ENCODE results near the gene RTN4RL1. TPM values are rescaled to one million over a fixed set of nuclear protein-coding genes. Genes with fewer than 3 reads are reported as not detected.

RTN4RL1 gene
- total RNA-seq, 6 donors from 2014 or later, result 5.1 to 7.3 (median 6.2) TPM

- WGBS, 2 donors, result 15 to 21% methylated on average over 28 to 44 of the region's 81 CpGs
- peak in 1 of 2 donors; percentile 90 for DNase-seq
- peaks cover 0 to 45% (median 14%) of the 10 kb centered on the region in 4 donors for H3K27me3 ChIP-seq
- peak in 1 of 2 donors; percentile 12 for ATAC-seq (ENCODE audit: low FRiP score in 2 of 2)
- H3K4me1 ChIP-seq, result peaks cover 46 to 63% (median 48%) of the 10 kb centered on the region in 4 donors
- peak overlapping the region in 2 of 4 donors; percentile 8 to 53 for H3K27ac ChIP-seq
- no peak for TF ChIP-seq POLR2AphosphoS5 (IDR thresholded peaks at IDR 0.05)
- no peak for TF ChIP-seq CTCF (IDR thresholded peaks at IDR 0.05)
- no peak for TF ChIP-seq POLR2A (IDR thresholded peaks at IDR 0.05)
- no peak for TF ChIP-seq EP300 (IDR thresholded peaks at IDR 0.05)
- peak overlapping the region; percentile 62 to 89 (median 73) for H3K4me3 ChIP-seq
- no peaks in the 10 kb centered on the region for H3K36me3 ChIP-seq
- no peaks in the 10 kb centered on the region for H3K9me3 ChIP-seq
Measured at GRCh38 chr17:2051061-2051932, 26.2 kb upstream of the RTN4RL1 start.

GRCh38 chr17:2050300-2051060, 25.3 kb upstream of the RTN4RL1 start:
- Histone ChIP-seq H3K9me3 (no peaks in the 10 kb centered on the region), H3K27ac (peak overlapping the region in 2 of 4 donors; percentile 8 to 53), H3K27me3 (peaks cover 0 to 37% (median 12%) of the 10 kb centered on the region in 4 donors), H3K36me3 (no peaks in the 10 kb centered on the region), H3K4me3 (peak overlapping the region; percentile 62 to 89 (median 73)), H3K4me1 (peaks cover 41 to 55% (median 44%) of the 10 kb centered on the region in 4 donors)
- 0% methylated on average over 23 to 48 of the region's 88 CpGs for WGBS, 2 donors
- DNase-seq (peak; percentile 68 to 94), ATAC-seq (ENCODE audit: low FRiP score in 2 of 2) (peak; percentile 20 to 57)
- TF ChIP-seq POLR2A (IDR thresholded peaks at IDR 0.05) (no peak), POLR2AphosphoS5 (IDR thresholded peaks at IDR 0.05) (no peak), CTCF (IDR thresholded peaks at IDR 0.05) (peak in 1 of 6 experiments; percentile 4)

GRCh38 chr17:2049333-2050299, 24.5 kb upstream of the RTN4RL1 start:
- Histone ChIP-seq H3K27ac (peak overlapping the region; percentile 8 to 53 (median 26)), H3K4me3 (peak overlapping the region; percentile 62 to 89 (median 73)), H3K4me1 (peaks cover 36 to 46% (median 37%) of the 10 kb centered on the region in 4 donors), H3K36me3 (peaks cover 0 to 3% (median under 1%) of the 10 kb centered on the region in 4 donors), H3K27me3 (peaks cover 0 to 33% (median 10%) of the 10 kb centered on the region in 4 donors), H3K9me3 (no peaks in the 10 kb centered on the region)
- WGBS, 2 donors, result 2 to 13% methylated on average over 9 to 46 of the region's 104 CpGs
- TF ChIP-seq POLR2A (IDR thresholded peaks at IDR 0.05) (no peak), EP300 (IDR thresholded peaks at IDR 0.05) (no peak), CTCF (IDR thresholded peaks at IDR 0.05) (no peak), POLR2AphosphoS5 (IDR thresholded peaks at IDR 0.05) (peak; percentile 14 to 41)
- peak; percentile 81 to 99 for DNase-seq
- peak; percentile 66 to 72 for ATAC-seq (ENCODE audit: low FRiP score in 2 of 2)

- DNase-seq (no peak), ATAC-seq (ENCODE audit: low FRiP score in 2 of 2) (no peak)
- WGBS, 2 donors, result 11 to 16% methylated on average over 9 of the region's 9 CpGs
- Histone ChIP-seq H3K4me1 (peaks cover 28 to 38% (median 29%) of the 10 kb centered on the region in 4 donors), H3K27ac (no peak overlapping the region), H3K4me3 (peak overlapping the region in 3 of 4 donors; percentile 62 to 89 (median 82)), H3K9me3 (no peaks in the 10 kb centered on the region), H3K27me3 (peaks cover 0 to 25% (median 10%) of the 10 kb centered on the region in 4 donors), H3K36me3 (peaks cover 0 to 11% (median 4%) of the 10 kb centered on the region in 4 donors)
- no peak for TF ChIP-seq CTCF (IDR thresholded peaks at IDR 0.05)
- no peak for TF ChIP-seq POLR2AphosphoS5 (IDR thresholded peaks at IDR 0.05)
- no peak for TF ChIP-seq EP300 (IDR thresholded peaks at IDR 0.05)
- TF ChIP-seq POLR2A (IDR thresholded peaks at IDR 0.05), result no peak
Measured at GRCh38 chr17:2048805-2049204, 23.7 kb upstream of the RTN4RL1 start.
